ENCODE data around the gene HSPA12B.

GRCh38 chr20:3753098-3753497 is 20.6 kb downstream of the HSPA12B start:
- TF ChIP-seq CTCF (IDR thresholded peaks at IDR 0.05) (peak; percentile 55 to 79 (median 74)), POLR2A (IDR thresholded peaks at IDR 0.05) (no peak), POLR2AphosphoS5 (IDR thresholded peaks at IDR 0.05) (no peak), EP300 (IDR thresholded peaks at IDR 0.05) (no peak)
